ENCODE measurements around the gene B3GALT6. TPM values are rescaled to one million over a fixed set of nuclear protein-coding genes. Genes with fewer than 3 reads are reported as not detected.
"Not testable (repeated sequence)": the region's sequence is repeated elsewhere in the genome, so short reads cannot be mapped to it uniquely, and the experiment has no call there.

The B3GALT6 gene
- total RNA-seq, 2 experiments from 2014 or later: 22.4 to 23.0 TPM

DNA sequence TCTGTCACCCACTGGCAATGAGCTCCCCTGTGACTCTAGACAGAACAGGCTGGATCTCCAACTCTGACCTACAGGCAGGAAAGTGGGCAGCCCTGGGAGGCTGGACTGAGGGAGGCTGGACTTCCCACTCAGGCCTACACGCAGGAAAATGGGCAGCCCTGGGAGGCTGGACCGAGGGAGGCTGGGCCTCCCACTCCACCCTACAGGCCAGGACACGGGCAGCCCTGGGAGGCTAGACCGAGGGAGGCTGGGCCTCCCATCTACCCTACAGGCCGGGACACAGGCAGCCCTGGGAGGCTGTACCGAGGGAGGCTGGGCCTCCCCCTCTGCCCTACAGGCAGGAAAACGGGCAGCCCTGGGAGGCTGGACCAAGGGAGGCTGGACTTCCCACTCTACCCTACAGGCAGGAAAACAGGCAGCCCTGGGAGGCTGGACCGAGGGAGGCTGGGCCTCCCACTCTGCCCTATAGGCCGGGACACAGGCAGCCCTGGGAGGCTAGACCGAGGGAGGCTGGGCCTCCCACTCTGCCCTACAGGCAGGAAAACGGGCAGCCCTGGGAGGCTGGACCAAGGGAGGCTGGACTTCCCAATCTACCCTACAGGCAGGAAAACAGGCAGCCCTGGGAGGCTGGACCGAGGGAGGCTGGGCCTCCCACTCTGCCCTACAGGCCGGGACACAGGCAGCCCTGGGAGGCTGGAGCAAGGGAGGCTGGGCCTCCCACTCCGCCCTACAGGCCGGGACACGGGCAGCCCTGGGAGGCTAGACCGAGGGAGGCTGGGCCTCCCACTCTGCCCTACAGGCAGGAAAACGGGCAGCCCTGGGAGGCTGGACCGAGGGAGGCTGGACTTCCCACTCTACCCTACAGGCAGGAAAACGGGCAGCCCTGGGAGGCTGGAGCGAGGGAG lies 16.2 kb downstream of the B3GALT6 start:
- CTCF ChIA-PET, POLR2A ChIA-PET: not testable (repeated sequence)

DNA sequence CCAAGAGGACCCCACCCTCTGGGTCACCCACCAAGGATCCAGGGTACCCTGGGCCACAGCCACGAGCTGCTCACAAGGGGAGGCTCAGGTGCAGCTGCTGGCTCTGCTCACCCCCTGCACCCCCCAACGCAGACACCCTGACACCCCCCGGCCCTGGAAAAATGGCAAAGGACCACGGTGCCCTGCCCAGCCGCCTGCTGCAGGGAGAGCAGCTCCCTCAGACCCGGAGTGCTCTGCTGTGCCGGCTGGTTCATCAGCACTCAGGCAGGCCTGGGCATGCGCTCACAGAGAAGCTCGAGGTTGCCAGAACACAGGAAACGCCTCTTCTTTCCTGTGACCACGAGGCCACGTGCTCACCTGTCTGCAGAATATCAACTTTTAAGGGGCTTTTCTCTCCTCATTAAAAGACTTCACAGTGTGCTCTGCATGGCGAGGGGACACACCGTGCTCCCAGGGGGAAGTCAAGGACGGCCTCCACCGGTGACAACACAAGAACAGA lies 18.8 kb downstream of the B3GALT6 start:
- ChIA-PET POLR2A (interaction anchor here (0.6 kb wide), 2 partner anchors 39 to 153 kb away, joined by 3 read pairs; no protein-coding TSS in a partner anchor), CTCF (interaction anchor here (0.7 to 3.9 kb wide), 9 partner anchors 10 to 218 kb away, joined by 3 to 26 read pairs (median 4); partner anchors contain the start of gene UBE2J2)

DNA sequence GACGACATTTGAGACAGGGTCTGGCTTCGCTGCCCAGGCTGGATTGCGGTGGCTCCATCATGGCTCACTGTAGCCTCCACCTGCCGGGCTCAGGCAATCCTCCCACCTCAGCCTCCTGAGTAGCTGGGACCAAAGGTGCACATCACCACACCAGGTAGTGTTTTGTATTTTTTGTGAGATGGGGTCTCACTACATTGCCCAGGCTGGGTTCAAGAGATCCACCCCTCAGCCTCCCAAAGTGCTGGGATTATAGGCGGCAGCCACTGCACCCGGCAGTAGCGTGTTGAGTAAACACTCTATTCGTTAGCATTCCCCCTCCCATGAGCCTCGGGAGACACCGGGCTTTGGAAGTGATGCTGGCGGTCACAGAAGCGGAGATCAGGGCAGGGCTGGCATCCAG lies 21.3 kb downstream of the B3GALT6 start:
- POLR2A ChIA-PET: no interaction called here
- CTCF ChIA-PET: interaction anchor here (3.9 kb wide), 1 partner anchor 132 kb away, joined by 26 read pairs; no protein-coding TSS in a partner anchor

DNA sequence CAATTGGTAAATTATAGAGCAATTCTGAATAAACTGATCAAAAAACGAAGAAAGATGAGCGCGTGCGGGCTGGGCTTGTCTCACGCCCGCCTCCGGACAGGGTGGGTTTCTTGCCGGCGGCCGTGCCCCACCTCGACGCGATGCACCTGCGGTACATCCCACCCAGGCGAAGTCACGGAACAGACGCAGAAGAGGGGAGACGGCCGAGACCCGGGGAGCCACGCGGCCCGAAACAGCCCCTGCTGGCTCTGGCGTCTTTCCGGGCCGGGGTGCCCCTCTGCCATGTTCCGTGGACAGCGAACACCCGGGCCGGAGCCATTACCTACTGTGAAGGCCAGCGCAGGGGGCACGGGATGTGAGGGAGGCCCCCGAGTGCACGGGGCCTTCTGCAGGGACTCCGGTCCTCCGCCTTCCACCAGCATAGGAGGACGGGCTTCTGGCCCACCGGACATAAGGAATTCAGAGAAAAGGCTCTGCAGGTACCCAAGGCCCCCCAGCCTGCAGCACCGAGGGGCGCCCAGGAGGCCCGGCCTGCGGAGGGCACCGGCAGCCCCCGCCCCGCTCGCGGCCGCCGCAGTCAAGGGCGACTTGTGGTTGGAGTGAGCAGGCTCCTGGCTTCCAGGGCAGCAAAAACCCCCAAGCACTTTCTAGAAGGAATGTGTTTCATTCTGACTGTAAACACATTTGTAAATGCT lies 22.1 kb downstream of the B3GALT6 start:
- ChIA-PET CTCF (interaction anchor here (1.4 kb wide), 1 partner anchor 10 kb away, joined by 5 read pairs; no protein-coding TSS in a partner anchor), POLR2A (no interaction called here)

DNA sequence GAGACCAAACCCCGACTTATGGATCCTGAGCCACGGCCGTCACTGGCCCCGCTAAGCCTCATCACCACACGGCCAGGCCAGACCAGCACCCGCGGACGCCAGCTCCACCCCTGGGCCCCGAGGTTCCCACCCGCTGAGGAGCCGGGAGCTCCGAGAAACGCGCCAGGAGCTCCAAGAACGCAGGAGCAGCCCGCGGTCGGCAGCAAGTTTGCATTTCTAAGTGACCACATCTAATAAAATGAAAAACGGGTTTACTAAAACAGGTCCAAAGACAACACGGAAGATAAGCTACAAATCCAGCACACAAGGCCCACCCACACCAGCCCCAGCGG lies 22.6 kb downstream of the B3GALT6 start:
- ChIA-PET POLR2A (no interaction called here), CTCF (interaction anchor here (0.7 to 1.4 kb wide), 2 partner anchors 9 to 37 kb away, joined by 3 to 5 read pairs; no protein-coding TSS in a partner anchor)

DNA sequence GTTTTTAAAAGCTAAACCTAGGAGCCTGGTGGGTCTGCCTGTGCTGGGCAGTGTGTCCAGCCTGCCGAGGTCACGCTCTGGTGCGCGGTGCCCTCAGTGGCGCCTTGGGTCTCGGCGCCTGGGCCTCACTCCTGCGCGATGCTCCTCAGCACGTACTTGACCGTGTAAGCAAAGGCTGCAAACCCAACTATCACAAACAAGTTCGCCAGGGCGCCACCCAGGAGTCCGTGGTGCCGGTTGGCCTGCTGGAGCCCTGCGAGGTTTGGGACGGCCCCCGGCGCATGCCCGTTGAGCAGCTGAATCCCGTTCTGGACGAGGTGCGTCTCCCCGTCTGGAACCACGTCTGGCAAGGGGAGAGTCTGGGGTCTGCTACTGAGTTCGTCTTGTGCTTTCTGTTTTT lies 23.0 kb downstream of the B3GALT6 start:
- POLR2A ChIA-PET: no interaction called here
- CTCF ChIA-PET: interaction anchor here (0.7 to 1.4 kb wide), 2 partner anchors 9 to 37 kb away, joined by 3 to 5 read pairs; no protein-coding TSS in a partner anchor

DNA sequence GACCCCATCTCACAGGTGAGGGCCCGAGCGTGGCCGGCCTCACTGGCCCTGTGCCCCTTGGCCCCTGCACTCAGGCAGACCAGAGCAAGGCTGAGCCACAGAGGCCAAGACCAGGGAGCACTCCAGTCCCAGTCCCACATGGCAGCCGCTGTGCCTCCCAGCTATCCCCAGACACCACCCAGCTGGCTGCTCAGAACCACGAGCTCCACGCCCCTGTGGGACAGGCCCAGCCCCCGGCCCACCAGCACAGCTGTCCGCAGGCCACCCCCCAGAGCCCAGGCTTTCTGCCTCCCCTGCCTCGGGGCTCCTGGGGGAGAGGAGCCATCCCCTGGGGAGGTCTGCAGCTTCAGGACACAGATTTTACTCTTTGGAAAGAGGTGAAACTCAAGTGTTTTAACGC lies 23.6 kb downstream of the B3GALT6 start:
- CTCF ChIA-PET: interaction anchor here (1.4 kb wide), 1 partner anchor 9 kb away, joined by 5 read pairs; no protein-coding TSS in a partner anchor
- POLR2A ChIA-PET: no interaction called here

DNA sequence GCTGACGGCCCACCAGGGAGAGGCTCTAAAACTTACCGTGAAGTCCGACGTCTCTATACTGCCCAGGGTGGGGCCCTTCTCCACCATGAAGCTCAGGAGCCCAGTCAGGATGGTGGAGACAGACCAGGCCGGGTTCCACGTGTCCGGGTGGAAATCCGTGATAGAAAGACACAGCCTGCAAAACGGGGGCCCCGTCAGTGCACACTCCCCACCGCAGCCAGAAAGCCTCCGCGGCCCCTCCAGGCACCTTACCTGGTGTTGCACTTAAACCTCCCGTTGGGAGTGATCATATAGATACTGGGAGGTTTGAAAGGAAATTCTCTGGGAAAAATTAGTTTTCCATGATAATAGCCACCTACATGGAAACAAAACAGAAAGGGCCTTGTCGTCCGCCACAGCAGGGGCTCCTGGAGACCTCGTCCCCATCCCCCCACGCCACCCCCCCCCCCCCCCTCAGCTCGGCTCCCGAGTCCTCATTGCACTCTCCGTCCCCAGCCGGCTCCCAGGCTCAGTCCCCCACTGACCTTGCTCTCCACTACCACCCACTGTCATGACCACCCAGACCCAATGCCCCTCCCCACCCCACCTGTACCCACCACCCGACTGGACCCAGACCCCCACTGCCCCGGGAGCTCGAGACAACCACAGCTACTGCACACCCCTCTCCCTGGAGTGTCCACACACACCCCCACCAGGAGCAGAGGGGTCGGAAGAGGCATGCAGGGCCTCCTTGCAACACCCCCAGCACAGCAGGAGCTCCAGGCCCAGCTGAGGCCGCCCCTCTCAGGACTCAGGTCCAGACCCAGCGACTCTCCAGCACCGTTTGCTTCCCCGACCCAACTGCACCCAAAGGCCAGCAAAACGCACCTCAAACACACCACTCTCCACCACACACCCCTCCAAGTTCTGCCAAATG lies 25.2 kb downstream of the B3GALT6 start:
- ChIA-PET POLR2A (interaction anchor here (0.6 kb wide), 1 partner anchor 137 kb away, joined by 4 read pairs; no protein-coding TSS in a partner anchor), CTCF (interaction anchor here (0.7 kb wide), 1 partner anchor 14 kb away, joined by 3 read pairs; no protein-coding TSS in a partner anchor)

DNA sequence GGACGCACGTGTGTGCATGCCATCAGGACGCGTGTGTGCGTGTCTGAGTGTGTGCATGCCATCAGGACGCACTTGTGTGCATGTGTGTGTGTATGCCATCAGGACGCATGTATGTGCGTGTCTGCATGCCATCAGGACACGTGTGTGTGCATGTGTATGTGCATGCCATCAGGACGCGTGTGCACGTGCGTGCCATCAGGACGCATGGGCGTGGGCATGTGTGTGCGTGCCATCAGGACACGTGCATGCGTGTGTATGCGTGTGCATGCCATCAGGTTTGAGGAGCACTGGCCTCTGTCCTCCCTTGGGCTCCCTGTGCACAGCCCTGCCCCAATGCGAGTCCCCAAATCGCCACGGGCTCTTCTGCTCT lies 27.1 kb downstream of the B3GALT6 start:
- ChIA-PET POLR2A (no interaction called here), CTCF (no interaction called here)

DNA sequence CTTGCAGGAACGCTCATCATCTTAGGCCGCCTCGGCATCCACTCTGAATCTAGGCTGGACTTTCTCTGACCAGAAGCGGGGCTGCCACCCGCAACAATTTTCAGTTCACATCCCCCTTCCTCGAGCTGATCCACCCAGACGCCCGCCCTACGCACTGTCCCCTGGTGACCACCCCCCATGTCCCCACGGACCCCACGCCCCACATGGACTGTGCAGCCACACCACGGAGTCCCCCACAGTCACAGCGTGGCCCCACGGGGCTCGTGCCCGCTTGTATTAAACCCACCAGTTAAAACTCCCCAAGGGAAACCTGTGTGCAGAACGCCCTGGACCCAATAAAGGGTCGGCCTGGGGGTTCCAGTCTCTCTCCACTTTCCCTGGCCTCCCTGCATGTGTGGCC lies 27.5 kb downstream of the B3GALT6 start:
- CTCF ChIA-PET: no interaction called here
- POLR2A ChIA-PET: no interaction called here

DNA sequence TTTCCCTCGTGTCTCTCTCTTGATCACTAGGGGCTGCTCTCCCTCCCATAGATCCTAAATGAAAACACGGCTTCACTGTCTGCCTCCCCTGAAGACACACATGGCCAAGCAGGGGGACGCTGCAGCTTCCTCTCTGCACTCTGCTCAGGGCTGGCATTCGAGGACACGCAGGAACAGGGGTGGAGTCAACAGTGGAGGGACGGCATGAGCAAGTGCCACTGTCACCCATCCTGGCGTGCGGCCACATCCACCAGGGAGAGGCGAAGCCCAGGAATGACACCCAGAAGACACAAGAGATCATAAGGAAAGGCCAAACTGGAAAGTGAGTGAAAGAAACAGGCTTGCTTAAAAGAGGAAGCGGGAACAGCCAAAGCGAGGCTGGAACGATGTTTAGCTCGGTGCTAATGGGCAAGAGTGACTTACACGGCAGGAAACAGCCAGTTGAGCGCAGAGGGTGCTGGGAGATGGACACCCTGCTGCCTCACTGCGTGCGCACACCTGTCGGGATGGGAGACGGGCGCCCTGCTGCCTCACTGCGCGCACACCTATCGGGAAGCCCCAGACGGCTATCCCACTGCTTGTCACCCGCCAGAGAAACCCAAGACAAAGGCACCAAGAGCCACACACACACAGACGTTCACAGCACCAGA lies 28.0 kb downstream of the B3GALT6 start:
- POLR2A ChIA-PET: interaction anchor here (0.7 kb wide), 1 partner anchor 44 kb away, joined by 3 read pairs; no protein-coding TSS in a partner anchor
- CTCF ChIA-PET: no interaction called here

DNA sequence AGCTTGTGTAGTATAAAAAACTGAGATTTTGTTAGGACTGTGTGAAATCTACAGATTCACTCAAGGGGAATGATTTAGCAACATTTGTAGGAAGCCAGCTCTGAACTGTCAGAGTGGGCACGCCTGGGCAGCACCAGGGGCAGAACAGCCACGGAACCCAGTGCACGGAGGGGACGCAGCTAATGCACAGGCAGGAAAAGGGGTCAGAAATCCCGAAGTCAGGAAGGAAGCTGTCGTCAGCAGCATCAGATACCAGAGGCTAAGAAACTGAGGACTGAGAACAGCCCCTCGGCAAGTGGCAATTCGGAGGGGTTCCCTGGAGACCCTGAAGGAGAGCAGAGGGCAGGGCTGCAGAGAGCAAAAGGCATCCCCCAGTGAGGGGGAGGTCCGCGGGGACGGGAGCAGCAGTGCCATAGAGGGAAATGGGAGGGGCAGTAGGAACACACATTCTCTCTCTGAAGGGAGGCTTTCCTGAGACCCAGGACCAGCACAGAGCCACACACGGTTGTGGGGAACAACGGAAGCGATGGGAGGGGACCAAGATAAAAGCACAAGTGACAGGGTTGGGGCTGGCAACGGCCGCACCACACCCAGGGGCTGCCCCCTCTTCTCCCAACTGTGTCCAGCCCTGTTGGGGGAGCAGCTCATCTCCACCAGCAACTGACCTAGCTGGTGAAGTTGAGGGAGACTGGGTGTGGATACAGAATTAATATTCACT lies 29.0 kb downstream of the B3GALT6 start:
- POLR2A ChIA-PET: no interaction called here
- CTCF ChIA-PET: interaction anchor here (0.7 to 0.9 kb wide), 3 partner anchors 10 to 31 kb away, joined by 3 to 5 read pairs (median 3); no protein-coding TSS in a partner anchor

DNA sequence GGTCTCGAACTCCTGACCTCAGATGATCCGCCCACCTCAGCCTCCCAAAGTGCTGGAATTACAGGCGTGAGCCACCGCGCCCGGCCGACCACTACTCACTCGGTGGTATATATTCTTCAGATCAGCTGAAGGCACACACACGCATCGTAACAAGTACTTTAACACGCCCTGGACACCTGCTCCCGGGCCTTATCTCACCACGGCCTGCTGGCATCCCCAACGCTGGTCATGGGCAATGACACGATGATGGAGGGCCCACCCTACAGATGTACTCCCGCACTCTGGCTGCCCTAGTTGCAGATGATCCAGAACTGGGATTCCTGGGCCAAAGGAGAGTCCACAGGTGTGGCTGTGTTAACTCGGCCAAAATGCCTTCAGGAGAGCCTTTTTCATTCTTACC lies 30.0 kb downstream of the B3GALT6 start:
- CTCF ChIA-PET: no interaction called here

DNA sequence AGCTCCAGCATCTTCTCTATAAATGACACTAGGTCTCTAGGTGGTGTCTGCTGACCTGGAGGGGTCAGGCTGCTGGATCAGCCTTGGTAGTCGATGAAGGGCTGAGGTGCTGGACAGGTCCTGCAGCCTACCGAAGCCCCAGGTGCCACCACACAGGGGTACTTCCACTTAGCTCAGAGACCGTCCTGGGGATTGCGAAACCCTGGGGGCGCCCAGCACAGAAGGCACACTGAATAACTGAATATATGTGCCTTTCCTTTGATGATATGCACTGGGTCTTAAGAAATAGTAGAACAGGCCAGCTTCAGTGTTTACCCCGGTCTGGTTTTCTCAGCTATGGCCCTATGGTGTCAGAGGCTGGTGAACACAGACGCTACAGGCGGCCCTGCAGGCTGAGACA lies 30.7 kb downstream of the B3GALT6 start:
- CTCF ChIA-PET: interaction anchor here (0.5 to 1.7 kb wide), 2 partner anchors 11 to 108 kb away, joined by 3 to 4 read pairs; no protein-coding TSS in a partner anchor
- POLR2A ChIA-PET: no interaction called here

More for the DNA sequence above, 30.0 kb downstream of the B3GALT6 start:
- POLR2A ChIA-PET: no interaction called here

DNA sequence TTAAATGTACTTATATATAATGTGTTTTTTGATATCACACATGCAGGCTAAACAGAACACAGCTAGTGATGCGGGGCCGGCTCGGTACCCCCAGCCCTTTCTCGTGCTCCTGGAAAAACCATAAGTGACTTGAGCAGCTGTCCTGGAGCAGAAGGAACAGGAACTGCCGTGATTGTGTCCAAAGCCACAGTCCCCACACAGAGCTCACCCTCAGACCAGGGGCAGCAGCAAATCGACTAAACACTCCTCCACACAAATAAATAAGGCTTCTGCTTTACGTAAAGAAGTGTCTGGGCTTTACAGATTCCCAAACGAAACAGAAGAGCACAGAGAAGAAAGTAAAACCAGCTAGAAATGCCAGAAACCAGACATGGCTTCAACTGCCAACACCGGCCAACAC lies 32.0 kb downstream of the B3GALT6 start:
- ChIA-PET POLR2A (interaction anchor here (1.1 kb wide), 1 partner anchor 18 kb away, joined by 3 read pairs; no protein-coding TSS in a partner anchor), CTCF (interaction anchor here (1.3 to 1.7 kb wide), 4 partner anchors 9 to 142 kb away, joined by 3 to 6 read pairs (median 4); no protein-coding TSS in a partner anchor)

DNA sequence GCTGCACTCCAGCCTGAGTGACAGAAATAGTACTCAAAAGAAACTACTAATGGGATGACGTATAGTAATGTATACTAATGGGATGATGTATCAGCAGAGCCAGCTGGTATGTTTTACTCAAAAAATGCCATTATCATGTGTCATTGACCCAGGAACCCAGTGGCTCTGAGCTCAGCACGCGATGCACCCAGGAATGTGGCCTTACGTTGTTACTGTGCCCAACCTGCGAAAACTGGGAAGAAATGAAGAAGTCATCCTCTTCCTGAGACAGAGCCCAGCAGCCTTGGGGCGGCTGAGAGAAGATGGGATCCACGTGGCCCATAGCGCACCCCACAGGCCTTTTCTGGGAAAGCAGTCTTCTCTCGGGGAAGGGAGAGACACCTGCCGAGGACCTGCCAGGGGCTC lies 32.8 kb downstream of the B3GALT6 start:
- CTCF ChIA-PET: interaction anchor here (1.5 kb wide), 2 partner anchors 10 to 143 kb away, joined by 5 to 6 read pairs; no protein-coding TSS in a partner anchor
- POLR2A ChIA-PET: interaction anchor here (1.1 kb wide), 1 partner anchor 17 kb away, joined by 3 read pairs; no protein-coding TSS in a partner anchor

DNA sequence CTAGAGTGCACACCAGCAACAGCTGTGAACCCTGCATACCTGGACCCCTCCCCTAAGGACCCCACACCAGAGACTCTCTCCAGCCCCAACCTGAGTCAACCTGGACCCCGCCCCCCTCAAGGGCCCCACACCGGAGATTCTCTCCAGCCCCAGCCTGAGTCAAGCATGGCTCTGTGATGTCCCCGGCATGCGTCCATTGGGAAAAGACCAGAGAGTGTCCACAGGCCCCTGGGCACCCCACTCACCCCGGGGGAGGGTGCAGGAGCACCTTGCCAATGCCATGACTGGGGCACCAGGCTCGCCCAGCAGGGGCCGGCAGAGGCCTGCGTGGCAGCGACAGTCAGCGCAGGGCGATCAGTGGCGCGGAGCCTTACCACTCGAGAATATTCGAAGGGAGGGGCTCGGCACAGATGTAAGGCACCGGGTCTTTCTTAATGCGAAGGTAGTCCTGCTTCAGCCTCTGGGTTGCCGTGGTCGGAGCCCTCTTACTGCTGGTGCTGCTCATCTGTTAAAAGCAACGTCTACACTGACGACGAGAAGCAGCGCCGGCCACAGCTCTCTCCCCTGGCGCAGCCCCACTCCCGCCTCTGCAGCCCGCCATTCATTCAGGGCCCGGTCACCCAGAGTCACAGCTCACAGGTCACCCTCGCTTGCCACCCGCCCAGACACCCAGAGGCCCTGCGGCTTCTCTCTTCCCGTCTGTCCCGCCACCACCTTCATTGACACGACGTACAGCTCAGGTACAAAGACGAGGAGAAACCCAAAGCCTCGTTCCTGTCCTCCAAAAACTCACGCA lies 35.6 kb downstream of the B3GALT6 start:
- POLR2A ChIA-PET: no interaction called here
- CTCF ChIA-PET: no interaction called here

Data from activated CD8-positive, alpha-beta memory T cell treated with anti-CD3 and anti-CD28 coated beads for 36 hours (primary cell).